Osteocyte (in vitro differentiated cells): ENCODE data around the gene KIF21B. TPM values are rescaled to one million over a fixed set of nuclear protein-coding genes. Genes with fewer than 3 reads are reported as not detected.
"Not testable (repeated sequence)": the region's sequence is repeated elsewhere in the genome, so short reads cannot be mapped to it uniquely, and the experiment has no call there.

Experiments
- DNase-seq: peaks from one replicate; pipeline ENCODE4 v3.0.0; 2021; ENCODE audit warnings: mixed read lengths; ENCODE audit not compliant: unreplicated experiment; ENCODE audit errors: extremely low spot score
- H3K27ac Mint-ChIP-seq: one replicate; pipeline ENCODE4 v1.8.0; 2021; ENCODE audit warnings: mild to moderate bottlenecking, mixed read lengths; ENCODE audit not compliant: unreplicated experiment
- H3K27me3 Mint-ChIP-seq: one replicate; pipeline ENCODE4 v1.8.0; 2021; ENCODE audit warnings: mixed read lengths; ENCODE audit not compliant: unreplicated experiment
- H3K36me3 Mint-ChIP-seq: one replicate; pipeline ENCODE4 v1.8.0; 2021; ENCODE audit warnings: mixed read lengths; ENCODE audit not compliant: unreplicated experiment
- H3K4me1 Mint-ChIP-seq: one replicate; pipeline ENCODE4 v1.8.0; 2021; ENCODE audit warnings: mixed read lengths; ENCODE audit not compliant: unreplicated experiment
- H3K4me3 Mint-ChIP-seq: one replicate; pipeline ENCODE4 v1.8.0; 2021; ENCODE audit warnings: mild to moderate bottlenecking, moderate library complexity, mixed read lengths; ENCODE audit not compliant: unreplicated experiment
- H3K9me3 Mint-ChIP-seq: one replicate; pipeline ENCODE4 v1.8.0; 2021; ENCODE audit warnings: mixed read lengths; ENCODE audit not compliant: unreplicated experiment
- total RNA-seq: library from RNA; stranded (reverse); gene quantifications from 2 replicates; pipeline ENCODE4 v1.2.1, GENCODE V29; 2021
- TF ChIP-seq, protein P1 (sequence below): fragments of 200-600 bp; sonication (generic); IDR thresholded peaks from 2 replicates; pipeline ENCODE4 v1.5.0; 2021; ENCODE audit warnings: antibody characterized with exemption, mild to moderate bottlenecking, moderate library complexity

Gene KIF21B
- total RNA-seq, 1 donor from 2014 or later: 0.97 TPM

DNA sequence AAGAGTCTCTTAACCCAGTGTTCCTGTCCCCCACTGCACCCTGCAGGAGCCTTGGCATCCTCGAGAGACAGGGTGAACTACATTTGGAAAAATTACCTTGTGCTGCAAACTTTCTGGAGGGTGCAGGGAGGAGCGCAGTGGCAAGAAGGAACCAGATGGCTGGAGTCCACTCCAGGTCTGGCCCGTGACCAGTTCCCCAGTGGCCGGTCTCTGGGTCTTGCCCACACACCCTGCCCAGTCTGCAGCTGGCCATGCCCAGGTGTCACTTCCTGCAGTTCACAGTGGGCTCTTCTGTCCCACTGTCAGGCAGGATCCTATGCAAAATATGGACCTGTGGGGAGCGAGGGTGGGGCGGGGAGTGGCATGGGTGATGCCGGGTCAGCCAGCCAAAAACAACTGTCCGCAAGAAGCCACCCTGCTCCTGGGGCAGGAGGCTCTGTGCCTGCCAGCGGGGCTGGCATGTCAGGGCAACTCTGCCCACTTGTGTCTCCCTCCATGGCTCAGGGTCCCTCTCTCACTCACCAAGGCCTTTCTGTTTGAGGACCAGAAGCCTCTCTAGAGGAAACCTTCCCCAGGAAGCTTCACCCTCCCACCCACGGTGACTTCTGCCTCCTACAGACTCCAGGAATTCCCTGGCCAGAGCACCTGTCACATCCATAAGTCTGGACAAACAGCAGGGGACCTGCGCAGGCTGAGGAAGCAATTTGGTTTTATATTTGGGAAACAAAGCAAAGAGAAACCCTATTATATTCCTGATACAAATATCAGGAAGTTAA lies 55.6 kb downstream of the KIF21B start:
- H3K27ac Mint-ChIP-seq: no peak overlapping the region

DNA sequence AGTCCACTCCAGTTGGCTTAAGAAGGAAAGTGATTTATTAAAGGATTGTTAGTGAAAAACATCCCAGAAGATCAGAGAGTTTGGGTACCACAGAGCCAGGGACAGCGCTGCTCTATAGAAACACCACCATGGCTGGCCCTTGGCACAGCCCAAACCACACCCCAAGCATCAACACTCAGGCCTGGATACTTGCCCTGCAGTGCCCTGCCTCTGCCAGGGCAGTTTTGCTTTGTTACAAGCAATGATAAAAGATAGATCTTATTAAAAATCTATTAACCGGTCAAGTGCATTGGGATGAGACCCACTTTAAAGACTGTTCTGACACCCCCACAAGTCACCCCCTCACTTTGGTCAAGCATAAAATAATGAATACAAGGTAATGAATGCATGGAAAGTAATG lies 56.6 kb downstream of the KIF21B start:
- H3K9me3 Mint-ChIP-seq: no peaks in the 10 kb centered on the region

More for the DNA sequence above, 55.6 kb downstream of the KIF21B start:
- TF ChIP-seq, protein P1, sequence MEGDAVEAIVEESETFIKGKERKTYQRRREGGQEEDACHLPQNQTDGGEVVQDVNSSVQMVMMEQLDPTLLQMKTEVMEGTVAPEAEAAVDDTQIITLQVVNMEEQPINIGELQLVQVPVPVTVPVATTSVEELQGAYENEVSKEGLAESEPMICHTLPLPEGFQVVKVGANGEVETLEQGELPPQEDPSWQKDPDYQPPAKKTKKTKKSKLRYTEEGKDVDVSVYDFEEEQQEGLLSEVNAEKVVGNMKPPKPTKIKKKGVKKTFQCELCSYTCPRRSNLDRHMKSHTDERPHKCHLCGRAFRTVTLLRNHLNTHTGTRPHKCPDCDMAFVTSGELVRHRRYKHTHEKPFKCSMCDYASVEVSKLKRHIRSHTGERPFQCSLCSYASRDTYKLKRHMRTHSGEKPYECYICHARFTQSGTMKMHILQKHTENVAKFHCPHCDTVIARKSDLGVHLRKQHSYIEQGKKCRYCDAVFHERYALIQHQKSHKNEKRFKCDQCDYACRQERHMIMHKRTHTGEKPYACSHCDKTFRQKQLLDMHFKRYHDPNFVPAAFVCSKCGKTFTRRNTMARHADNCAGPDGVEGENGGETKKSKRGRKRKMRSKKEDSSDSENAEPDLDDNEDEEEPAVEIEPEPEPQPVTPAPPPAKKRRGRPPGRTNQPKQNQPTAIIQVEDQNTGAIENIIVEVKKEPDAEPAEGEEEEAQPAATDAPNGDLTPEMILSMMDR: no peak
- H3K27me3 Mint-ChIP-seq: peaks cover 4% of the 10 kb centered on the region
- H3K4me1 Mint-ChIP-seq: peaks cover 2% of the 10 kb centered on the region
- no peaks in the 10 kb centered on the region for H3K9me3 Mint-ChIP-seq
- no peak for DNase-seq
- H3K36me3 Mint-ChIP-seq: no peaks in the 10 kb centered on the region
- H3K4me3 Mint-ChIP-seq: no peak overlapping the region

DNA sequence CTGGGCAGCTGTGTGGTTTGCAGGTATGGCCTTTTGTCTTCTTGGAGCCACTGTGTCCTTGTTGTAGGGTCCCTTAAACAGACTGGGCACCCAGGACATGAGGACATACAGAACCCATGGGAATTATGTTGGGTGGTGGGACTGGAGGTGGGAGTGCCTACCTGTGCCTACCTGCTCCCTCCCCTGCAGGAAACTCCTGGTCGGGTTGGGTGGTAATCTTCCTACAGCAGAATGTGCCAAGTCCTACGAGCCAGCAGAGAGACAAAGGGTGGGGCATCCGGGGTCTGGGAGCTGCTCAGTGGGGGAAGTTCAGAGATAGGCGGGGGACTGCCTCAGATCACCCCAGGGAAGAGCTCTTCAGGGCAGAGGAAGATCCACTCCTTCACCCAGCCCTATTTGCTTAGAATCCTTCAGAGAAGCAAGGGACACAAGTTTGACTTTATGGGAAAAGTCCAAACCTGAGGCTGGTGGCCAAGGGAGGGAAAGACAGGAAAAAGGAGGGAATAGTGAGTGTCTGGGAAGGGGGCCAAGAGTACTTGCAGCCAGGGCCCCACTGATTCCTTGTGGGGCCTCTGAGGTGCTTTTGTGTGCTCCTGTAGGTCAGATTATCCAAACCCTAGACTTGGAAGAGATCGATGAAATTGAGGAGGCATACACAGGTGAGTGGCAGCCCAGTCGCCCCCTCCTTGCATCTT lies 58.3 kb downstream of the KIF21B start:
- H3K27ac Mint-ChIP-seq: no peak overlapping the region
- TF ChIP-seq, protein P1: no peak
- H3K4me3 Mint-ChIP-seq: no peak overlapping the region
- H3K4me1 Mint-ChIP-seq: no peaks in the 10 kb centered on the region
- H3K27me3 Mint-ChIP-seq: peaks cover 4% of the 10 kb centered on the region
- H3K36me3 Mint-ChIP-seq: no peaks in the 10 kb centered on the region
- no peak for DNase-seq
- H3K9me3 Mint-ChIP-seq: no peaks in the 10 kb centered on the region

More for the DNA sequence above, 56.6 kb downstream of the KIF21B start:
- H3K36me3 Mint-ChIP-seq: no peaks in the 10 kb centered on the region
- H3K4me3 Mint-ChIP-seq: no peak overlapping the region
- TF ChIP-seq, protein P1: no peak
- DNase-seq: no peak
- peaks cover under 1% of the 10 kb centered on the region for H3K4me1 Mint-ChIP-seq
- no peak overlapping the region for H3K27ac Mint-ChIP-seq
- H3K27me3 Mint-ChIP-seq: peaks cover 4% of the 10 kb centered on the region

DNA sequence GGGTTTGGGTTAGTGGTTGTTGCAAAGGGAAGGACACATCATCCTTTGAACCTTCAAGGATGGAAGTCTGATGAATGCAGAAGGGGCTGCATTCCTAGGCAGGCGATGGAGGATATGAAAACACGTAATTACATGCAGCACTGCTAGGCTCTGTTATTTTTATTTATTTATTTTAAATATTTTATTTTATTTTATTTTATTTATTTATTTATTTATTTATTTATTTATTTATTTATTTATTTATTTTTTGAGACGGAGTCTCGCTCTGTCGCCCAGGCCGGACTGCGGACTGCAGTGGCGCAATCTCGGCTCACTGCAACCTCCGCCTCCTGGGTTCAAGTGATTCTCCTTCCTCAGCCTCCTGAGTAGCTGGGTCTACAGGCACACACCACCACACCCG lies 59.6 kb downstream of the KIF21B start:
- H3K27ac Mint-ChIP-seq, H3K4me3 Mint-ChIP-seq, DNase-seq, H3K9me3 Mint-ChIP-seq, H3K27me3 Mint-ChIP-seq, H3K4me1 Mint-ChIP-seq, H3K36me3 Mint-ChIP-seq: not testable (repeated sequence)

DNA sequence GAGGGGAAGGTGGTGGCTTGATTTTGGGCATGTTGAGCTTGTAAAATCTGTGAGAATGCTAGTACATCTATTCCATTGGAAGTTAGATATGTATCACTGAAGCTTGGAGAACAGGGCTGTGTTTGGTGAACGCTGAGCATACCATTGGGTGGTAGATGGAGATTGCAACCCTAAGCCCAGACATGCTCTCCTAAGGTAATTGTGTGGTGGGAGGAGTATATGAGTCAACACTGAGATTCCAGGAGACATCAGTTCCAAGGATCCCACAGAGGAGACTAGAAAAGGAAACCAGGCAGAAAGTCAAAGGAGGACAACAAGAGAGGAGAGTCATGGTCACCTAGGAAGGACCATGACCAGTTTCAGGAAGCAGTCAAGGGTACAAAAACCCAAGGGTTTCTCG lies 60.4 kb downstream of the KIF21B start:
- H3K4me1 Mint-ChIP-seq: no peaks in the 10 kb centered on the region
- TF ChIP-seq, protein P1: no peak
- H3K4me3 Mint-ChIP-seq: no peak overlapping the region
- peaks cover 4% of the 10 kb centered on the region for H3K27me3 Mint-ChIP-seq
- H3K9me3 Mint-ChIP-seq: no peaks in the 10 kb centered on the region
- DNase-seq: no peak
- no peak overlapping the region for H3K27ac Mint-ChIP-seq
- no peaks in the 10 kb centered on the region for H3K36me3 Mint-ChIP-seq
